Gastroesophageal sphincter (tissue), 4 donors: ENCODE data around the gene ISM2. TPM values are rescaled to one million over a fixed set of nuclear protein-coding genes. Genes with fewer than 3 reads are reported as not detected.

Experiments
- ATAC-seq: fragments of 150-250 bp; one replicate; pipeline ENCODE4 v1.9.1; 2016; ENCODE audit warnings: mild to moderate bottlenecking, moderate library complexity
- H3K27ac ChIP-seq, 4 donors: fragments of 200-600 bp; sonication (generic) in 3 of 4; 1 replicate in 3 of 4; 2 replicates in 1 of 4; pipeline ENCODE4 v1.5.1; 2016 to 2019
- H3K27me3 ChIP-seq: fragments of 200-600 bp; sonication (generic); one replicate; pipeline ENCODE4 v1.5.1; 2019
- H3K36me3 ChIP-seq, 2 donors: fragments of 200-600 bp; sonication (generic); one replicate each; pipeline ENCODE4 v1.5.1; 2019; ENCODE audit warnings: control low read depth in 1 of 2
- H3K4me1 ChIP-seq, 3 donors: fragments of 200-600 bp; sonication (generic); 1 replicate in 2 of 3; 2 replicates in 1 of 3; pipeline ENCODE4 v1.5.1; 2016 to 2019; ENCODE audit warnings: control low read depth in 2 of 3
- H3K4me3 ChIP-seq, 2 donors: fragments of 200-600 bp; sonication (generic); one replicate each; pipeline ENCODE4 v1.5.1; 2019; ENCODE audit warnings: mild to moderate bottlenecking in 1 of 2, moderate library complexity in 1 of 2
- H3K9me3 ChIP-seq, 3 donors: fragments of 200-600 bp; sonication (generic); one replicate each; pipeline ENCODE4 v1.5.1; 2017 to 2019; ENCODE audit warnings: control low read depth in 2 of 3
- CTCF ChIP-seq, 4 experiments: fragments of 200-600 bp in 2 of 4; fragments of 450-650 bp in 2 of 4; sonication (generic) in 1 of 4; IDR thresholded peaks; one replicate each; pipeline ENCODE4 v1.5.1; 2017 to 2019; ENCODE audit warnings: antibody characterized with exemption in 4 of 4, mild to moderate bottlenecking in 2 of 4, moderate library complexity in 2 of 4
- EP300 ChIP-seq: sonication (generic); formaldehyde crosslinking; IDR thresholded peaks from one replicate; pipeline ENCODE4 v1.6.1; 2017; ENCODE audit warnings: antibody characterized with exemption, mild to moderate bottlenecking
- POLR2A ChIP-seq, 2 donors: fragments of 450-650 bp; IDR thresholded peaks; one replicate each; pipeline ENCODE4 v1.6.1; 2017; ENCODE audit warnings: antibody characterized with exemption in 2 of 2, mild to moderate bottlenecking in 2 of 2, moderate library complexity in 1 of 2
- POLR2AphosphoS5 ChIP-seq: sonication (generic); formaldehyde crosslinking; IDR thresholded peaks from one replicate; pipeline ENCODE4 v1.6.1; 2017; ENCODE audit warnings: antibody characterized with exemption
- WGBS, 2 donors: methylation state at CpG; one replicate each; pipeline ENCODE4 v1.1.5; 2018; ENCODE audit warnings: low coverage in 1 of 2; 5-methylcytosine and 5-hydroxymethylcytosine counted together
- total RNA-seq, 4 donors: library from RNA; depleted of rRNA; stranded (reverse); fragments of >200 nt; gene quantifications; one replicate each; pipeline ENCODE4 v1.1.0, GENCODE V29; 2016

ISM2 gene
- total RNA-seq, 4 donors from 2014 or later: 0.31 TPM; not detected in 3

DNA sequence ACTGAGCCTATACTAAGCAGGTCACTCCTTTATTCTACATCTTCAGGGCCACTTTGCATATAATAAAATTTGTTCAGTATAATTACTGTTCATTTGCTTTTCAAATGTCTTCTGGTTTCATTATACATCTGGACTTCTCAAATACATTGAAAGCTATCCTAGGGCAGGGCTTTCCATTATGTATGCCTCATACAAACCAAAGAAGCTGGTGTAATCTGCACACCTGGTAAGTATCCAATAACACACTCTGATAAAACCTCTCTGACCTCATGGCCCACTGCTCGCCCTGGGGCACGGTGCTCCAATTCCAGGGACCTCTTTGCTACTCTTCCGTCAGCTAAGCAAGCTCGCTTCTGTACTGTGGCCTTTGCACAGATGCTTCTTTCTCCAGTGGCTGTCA is 21.9 kb upstream of the ISM2 start:
- no peaks in the 10 kb centered on the region for H3K9me3 ChIP-seq
- H3K27me3 ChIP-seq: no peaks in the 10 kb centered on the region
- no peaks in the 10 kb centered on the region for H3K4me1 ChIP-seq
- TF ChIP-seq POLR2A (IDR thresholded peaks at IDR 0.05) (no peak), CTCF (IDR thresholded peaks at IDR 0.05) (no peak), POLR2AphosphoS5 (no peak), EP300 (no peak)
- 89 to 94% methylated on average over 2 to 3 of the region's 4 CpGs for WGBS, 2 donors
- ATAC-seq: no peak
- peaks cover 0 to 59% of the 10 kb centered on the region in 2 donors for H3K36me3 ChIP-seq
- H3K27ac ChIP-seq: no peak overlapping the region
- H3K4me3 ChIP-seq: no peak overlapping the region

DNA sequence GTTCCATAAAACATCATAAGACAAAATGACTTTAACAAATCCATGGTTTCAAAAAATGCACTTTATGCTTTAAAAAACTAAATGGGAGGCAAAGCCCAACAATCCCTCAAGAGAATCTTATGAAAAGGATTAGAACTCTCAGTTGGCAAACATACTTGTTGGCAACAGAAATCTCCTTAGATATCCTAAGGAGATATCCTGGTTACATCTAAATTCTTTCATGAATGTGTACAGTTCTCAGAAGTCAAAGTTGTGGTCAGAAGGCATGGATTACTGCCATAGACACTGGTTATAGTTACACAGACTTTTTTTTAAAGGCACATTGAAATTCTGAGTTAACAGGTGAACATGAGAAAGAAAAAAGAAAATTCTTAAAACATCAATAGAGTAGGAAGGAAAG is 17.5 kb upstream of the ISM2 start:
- H3K9me3 ChIP-seq: no peaks in the 10 kb centered on the region
- no peak for ATAC-seq

GRCh38 chr14:77511486-77512162 is 13.0 kb upstream of the ISM2 start:
- ATAC-seq: no peak
- no peaks in the 10 kb centered on the region for H3K27me3 ChIP-seq
- H3K27ac ChIP-seq: no peak overlapping the region
- no peaks in the 10 kb centered on the region for H3K4me1 ChIP-seq
- no peaks in the 10 kb centered on the region for H3K9me3 ChIP-seq
- H3K4me3 ChIP-seq: no peak overlapping the region
- 91 to 93% methylated on average over 3 to 8 of the region's 8 CpGs for WGBS, 2 donors
- H3K36me3 ChIP-seq: peaks cover 4 to 80% of the 10 kb centered on the region in 2 donors
- TF ChIP-seq POLR2A (IDR thresholded peaks at IDR 0.05) (no peak), EP300 (no peak), POLR2AphosphoS5 (no peak), CTCF (IDR thresholded peaks at IDR 0.05) (no peak)

More for the DNA sequence above, 17.5 kb upstream of the ISM2 start:
- Histone ChIP-seq H3K4me1 (no peaks in the 10 kb centered on the region), H3K27ac (no peak overlapping the region), H3K27me3 (no peaks in the 10 kb centered on the region), H3K36me3 (peaks cover 4 to 81% of the 10 kb centered on the region in 2 donors), H3K4me3 (no peak overlapping the region)
- no peak for TF ChIP-seq CTCF (IDR thresholded peaks at IDR 0.05)
- no peak for TF ChIP-seq POLR2AphosphoS5
- TF ChIP-seq POLR2A (IDR thresholded peaks at IDR 0.05): no peak
- no peak for TF ChIP-seq EP300

DNA sequence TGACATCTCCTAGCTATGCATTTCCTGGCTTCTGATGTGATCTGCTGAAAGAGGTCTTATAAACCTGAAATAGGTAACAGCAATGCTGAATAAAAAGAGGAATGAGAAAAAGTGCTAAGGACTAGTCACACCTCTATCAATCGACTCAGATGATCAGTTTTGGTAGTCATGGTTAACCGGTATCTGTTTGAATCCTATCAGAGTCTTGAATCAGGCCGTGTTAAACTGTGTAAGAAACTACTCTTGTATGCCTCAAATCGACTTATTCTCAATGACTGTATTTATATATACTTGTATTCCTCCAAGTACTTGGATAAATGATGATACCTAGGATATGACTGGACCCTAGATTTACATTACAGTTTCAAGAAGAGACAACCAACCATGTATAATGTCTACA is 10.8 kb upstream of the ISM2 start:
- no peak overlapping the region for H3K27ac ChIP-seq
- no peaks in the 10 kb centered on the region for H3K4me1 ChIP-seq
- TF ChIP-seq POLR2AphosphoS5 (no peak), EP300 (no peak), POLR2A (IDR thresholded peaks at IDR 0.05) (no peak), CTCF (IDR thresholded peaks at IDR 0.05) (no peak)
- ATAC-seq: no peak
- peaks cover 4 to 70% of the 10 kb centered on the region in 2 donors for H3K36me3 ChIP-seq
- no peak overlapping the region for H3K4me3 ChIP-seq
- no peaks in the 10 kb centered on the region for H3K9me3 ChIP-seq
- 73 to 90% methylated on average over 4 of the region's 4 CpGs for WGBS, 2 donors
- no peaks in the 10 kb centered on the region for H3K27me3 ChIP-seq

DNA sequence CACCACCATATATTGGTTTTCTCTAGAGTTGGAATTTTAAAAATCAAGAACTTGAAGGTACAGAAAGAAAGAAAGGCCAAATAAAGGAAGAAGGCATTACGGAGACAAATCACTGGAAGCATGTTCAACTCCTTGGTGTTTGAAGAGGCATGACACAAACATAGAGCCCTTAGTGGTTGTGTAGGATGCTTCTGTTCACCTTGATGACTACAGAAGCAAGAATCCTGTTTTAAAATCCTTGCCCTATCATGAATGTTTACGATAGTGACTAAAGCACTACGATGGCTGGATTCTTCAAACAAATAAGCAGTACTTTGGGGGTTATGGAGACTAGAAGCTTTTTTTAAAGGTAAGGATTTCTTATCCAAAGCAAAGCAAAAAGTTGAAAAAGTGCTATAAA is 10.3 kb upstream of the ISM2 start:
- no peak for TF ChIP-seq CTCF (IDR thresholded peaks at IDR 0.05)
- TF ChIP-seq POLR2AphosphoS5: no peak
- TF ChIP-seq POLR2A (IDR thresholded peaks at IDR 0.05): no peak
- no peak for TF ChIP-seq EP300
- H3K4me3 ChIP-seq: no peak overlapping the region
- ATAC-seq: no peak
- no peaks in the 10 kb centered on the region for H3K27me3 ChIP-seq
- H3K9me3 ChIP-seq: peaks cover 0 to 4% (median 0%) of the 10 kb centered on the region in 3 donors
- 86 to 96% methylated on average over 2 to 3 of the region's 3 CpGs for WGBS, 2 donors
- no peaks in the 10 kb centered on the region for H3K4me1 ChIP-seq
- H3K27ac ChIP-seq: no peak overlapping the region
- H3K36me3 ChIP-seq: peaks cover 4 to 66% of the 10 kb centered on the region in 2 donors
